Uterus (tissue), 2 donors: ENCODE measurements around the gene ZNF740.

ENCODE experiments used
- POLR2A ChIP-seq, 2 donors: fragments of 450-650 bp; IDR thresholded peaks; one replicate each; pipeline ENCODE4 v1.6.1; 2016; ENCODE audit warnings: antibody characterized with exemption in 2 of 2, mild to moderate bottlenecking in 1 of 2, moderate library complexity in 1 of 2
- TF ChIP-seq, protein P1 (sequence below), 4 experiments: fragments of 200-600 bp in 2 of 4; fragments of 450-650 bp in 2 of 4; sonication (generic) in 2 of 4; IDR thresholded peaks; one replicate each; pipeline ENCODE4 v1.5.1; 2016 to 2019; ENCODE audit warnings: antibody characterized with exemption in 4 of 4, mild to moderate bottlenecking in 2 of 4, moderate library complexity in 1 of 4

DNA sequence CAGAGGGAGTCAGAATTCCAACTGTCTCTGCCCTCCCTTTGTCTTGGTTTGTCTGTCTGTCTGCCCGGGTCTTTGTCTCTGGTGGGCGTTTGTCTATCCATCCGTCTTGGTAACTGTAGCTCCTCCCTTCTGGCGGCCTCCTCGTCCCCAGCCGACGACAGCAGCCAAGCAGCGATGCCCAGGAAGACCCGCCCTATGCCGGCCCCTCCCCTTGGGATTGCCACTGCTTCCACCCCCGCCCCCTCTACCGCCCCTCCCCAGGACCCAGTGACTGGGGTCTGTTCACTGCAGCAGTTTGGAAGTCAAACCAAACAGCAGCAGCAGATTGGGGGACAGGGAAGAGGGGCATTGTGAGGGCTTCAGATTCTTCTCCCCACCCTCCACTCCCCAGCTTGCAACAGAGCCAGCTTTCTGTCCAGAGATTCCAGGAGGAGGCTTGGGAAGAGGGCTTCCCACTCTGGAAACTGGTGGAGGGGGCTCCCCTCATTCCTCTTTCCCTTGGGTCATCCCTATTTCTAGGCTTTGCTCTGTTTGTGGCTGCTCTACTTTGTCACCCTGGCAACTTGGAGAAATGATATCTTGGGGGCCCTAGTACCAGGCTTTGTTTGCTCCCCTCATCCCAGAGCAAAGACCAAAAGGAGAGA is 53.9 kb downstream of the ZNF740 start:
- TF ChIP-seq, protein P1, sequence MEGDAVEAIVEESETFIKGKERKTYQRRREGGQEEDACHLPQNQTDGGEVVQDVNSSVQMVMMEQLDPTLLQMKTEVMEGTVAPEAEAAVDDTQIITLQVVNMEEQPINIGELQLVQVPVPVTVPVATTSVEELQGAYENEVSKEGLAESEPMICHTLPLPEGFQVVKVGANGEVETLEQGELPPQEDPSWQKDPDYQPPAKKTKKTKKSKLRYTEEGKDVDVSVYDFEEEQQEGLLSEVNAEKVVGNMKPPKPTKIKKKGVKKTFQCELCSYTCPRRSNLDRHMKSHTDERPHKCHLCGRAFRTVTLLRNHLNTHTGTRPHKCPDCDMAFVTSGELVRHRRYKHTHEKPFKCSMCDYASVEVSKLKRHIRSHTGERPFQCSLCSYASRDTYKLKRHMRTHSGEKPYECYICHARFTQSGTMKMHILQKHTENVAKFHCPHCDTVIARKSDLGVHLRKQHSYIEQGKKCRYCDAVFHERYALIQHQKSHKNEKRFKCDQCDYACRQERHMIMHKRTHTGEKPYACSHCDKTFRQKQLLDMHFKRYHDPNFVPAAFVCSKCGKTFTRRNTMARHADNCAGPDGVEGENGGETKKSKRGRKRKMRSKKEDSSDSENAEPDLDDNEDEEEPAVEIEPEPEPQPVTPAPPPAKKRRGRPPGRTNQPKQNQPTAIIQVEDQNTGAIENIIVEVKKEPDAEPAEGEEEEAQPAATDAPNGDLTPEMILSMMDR (IDR thresholded peaks at IDR 0.05): no peak
- TF ChIP-seq POLR2A (IDR thresholded peaks at IDR 0.05): no peak
